Fibroblast of lung (primary cell): ENCODE results near the gene ZNF618.

Experiments
- CTCF ChIP-seq, 2 donors: IDR thresholded peaks in 1 of 2; conservative IDR thresholded peaks in 1 of 2; 1 replicate in 1 of 2; 2 replicates in 1 of 2; pipeline ENCODE4 v1.5.1; 2011 to 2012; ENCODE audit warnings: low read length in 2 of 2, control low read depth in 1 of 2, inconsistent platforms in 1 of 2, low read depth in 1 of 2, mild to moderate bottlenecking in 1 of 2
- EZH2 ChIP-seq: IDR thresholded peaks from 2 replicates; pipeline ENCODE4 v1.5.1; 2012; ENCODE audit warnings: low read length, control low read depth, mild to moderate bottlenecking; ENCODE audit errors: missing control alignments

- TF ChIP-seq CTCF (conservative IDR thresholded peaks at IDR 0.05 in 1 of 2, IDR thresholded peaks at IDR 0.05 in 1 of 2; ENCODE audit: low read depth in 1 of 2, low read length in 2 of 2) (no peak), EZH2 (no peak)
These were observed 189.2 kb downstream of the ZNF618 start for GRCh38 chr9:114065304-114065703.
